Right ventricle myocardium superior (tissue), 1 donor: Measurements from ENCODE around the gene C1orf87. TPM values are rescaled to one million over a fixed set of nuclear protein-coding genes. Genes with fewer than 3 reads are reported as not detected.
A peak's percentile ranks its signal among the peaks of the same experiment; 100 is the strongest.
"Not testable (repeated sequence)": the region's sequence is repeated elsewhere in the genome, so short reads cannot be mapped to it uniquely, and the experiment has no call there.

ENCODE experiments used
- ATAC-seq: fragments of 200-7000 bp; cut with Tn5 transposase; one replicate; pipeline ENCODE4 v1.9.1; 2020; ENCODE audit warnings: mild to moderate bottlenecking; ENCODE audit not compliant: poor library complexity
- DNase-seq: peaks from one replicate; pipeline ENCODE4 v3.0.0-alpha.2; 2020
- intact Hi-C: fragments of 100-400 bp; cut with DNase I; formaldehyde crosslinking; loops from one replicate; pipeline ENCODE4 v1.11.2; 2022
- total RNA-seq: library from RNA; stranded (reverse); fragmentation: NEBNext Ultra II Directional; extraction: Animal tissue kit (Norgen Biotek cat#: 25700); gene quantifications from one replicate; pipeline ENCODE4 v1.2.1, GENCODE V29; 2021
- donor health status: DM: no; HTN: yes; CAD: no; lungs with severe emphysema.

The C1orf87 gene
- total RNA-seq, 1 donor from 2014 or later = not detected

DNA sequence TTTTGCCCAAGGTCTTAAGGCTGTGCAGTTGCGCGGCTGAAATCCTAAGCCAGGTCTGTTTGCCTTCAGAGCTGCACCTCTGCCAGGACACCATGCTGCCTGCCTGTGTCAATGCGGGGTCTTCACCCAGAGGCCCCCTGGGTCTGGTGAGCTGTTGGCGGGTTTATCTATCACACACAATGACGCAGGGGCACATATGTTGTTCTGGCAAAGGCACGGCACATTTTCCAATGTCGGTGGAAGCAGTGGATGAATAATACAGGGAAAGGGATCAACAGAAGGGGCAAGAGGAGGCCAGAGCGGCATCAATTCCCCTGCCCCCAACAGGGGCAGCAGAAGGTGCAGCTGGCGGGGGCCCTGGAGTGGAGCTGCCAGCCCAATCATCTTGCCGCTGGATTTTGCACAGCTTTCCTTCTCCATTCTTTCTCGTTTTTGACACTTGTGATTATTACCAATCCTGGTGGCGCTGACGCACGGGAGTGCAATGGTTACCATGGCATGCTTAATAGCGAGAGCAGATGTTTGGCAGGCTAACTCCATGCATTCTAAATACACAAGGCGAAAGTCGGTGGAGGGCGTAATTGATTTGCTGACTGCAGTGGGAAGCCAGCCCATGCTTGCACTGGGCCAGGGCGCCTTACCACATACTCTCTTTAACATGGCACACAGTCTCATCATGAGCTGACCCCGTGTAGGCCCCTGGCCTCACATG is 101.2 kb downstream of the C1orf87 start:
- ATAC-seq (no peak), DNase-seq (no peak)
- intact Hi-C loops = loop anchor here (10.0 kb wide), 1 partner anchor 1882 kb away; no protein-coding TSS in a partner anchor

DNA sequence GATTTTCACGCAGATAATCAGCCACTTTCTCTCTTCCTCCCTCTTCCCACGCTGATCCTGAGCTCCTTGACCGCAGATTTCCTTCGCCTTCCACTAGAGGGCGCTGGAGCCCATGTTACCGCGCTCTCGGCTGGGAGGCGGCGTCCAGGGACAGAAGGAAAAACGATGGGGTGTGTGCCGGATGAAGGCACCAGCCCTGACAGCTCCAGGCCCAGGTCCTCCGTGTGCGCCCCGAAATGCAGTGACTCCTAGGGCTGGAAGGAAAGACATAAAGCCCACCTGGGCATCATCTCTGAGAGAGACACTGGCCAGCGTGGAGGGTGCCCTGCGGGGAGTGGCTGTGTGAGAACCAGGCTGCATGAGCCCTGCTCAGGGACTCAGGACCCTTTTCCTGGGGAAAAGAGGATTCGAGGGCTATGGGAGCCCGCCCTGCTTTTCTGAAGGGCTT is 102.1 kb downstream of the C1orf87 start:
- intact Hi-C loops = loop anchor here (10.0 kb wide), 1 partner anchor 1883 kb away; no protein-coding TSS in a partner anchor
- DNase-seq (peak; percentile 75), ATAC-seq (peak; percentile 88)

DNA sequence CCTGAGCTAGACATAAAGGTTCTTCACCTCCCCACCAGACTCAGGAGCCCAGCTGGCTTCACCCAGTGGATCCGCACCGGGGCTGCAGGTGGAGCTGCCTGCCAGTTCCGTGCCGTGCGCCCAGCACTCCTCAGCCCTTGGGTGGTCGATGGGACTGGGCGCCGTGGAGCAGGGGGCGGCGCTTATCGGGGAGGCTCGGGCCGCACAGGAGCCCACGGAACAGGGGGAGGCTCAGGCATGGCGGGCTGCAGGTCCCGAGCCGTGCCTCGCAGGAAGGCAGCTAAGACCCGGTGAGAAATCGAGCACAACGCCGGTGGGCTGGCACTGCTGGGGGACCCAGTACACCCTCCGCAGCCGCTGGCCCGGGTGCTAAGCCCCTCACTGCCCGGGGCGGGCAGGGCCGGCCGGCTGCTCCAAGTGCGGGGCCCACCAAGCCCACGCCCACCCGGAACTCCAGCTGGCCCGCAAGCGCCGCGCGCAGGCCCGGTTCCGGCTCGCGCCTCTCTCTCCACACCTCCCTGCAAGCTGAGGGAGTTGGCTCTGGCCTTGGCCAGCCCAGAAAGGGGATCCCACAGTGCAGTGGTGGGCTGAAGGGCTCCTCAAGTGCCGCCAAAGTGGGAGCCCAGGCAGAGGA is 103.9 kb downstream of the C1orf87 start:
- not testable (repeated sequence) for ATAC-seq, DNase-seq
- intact Hi-C loops = loop anchor here (10.0 kb wide), 1 partner anchor 1885 kb away; no protein-coding TSS in a partner anchor

DNA sequence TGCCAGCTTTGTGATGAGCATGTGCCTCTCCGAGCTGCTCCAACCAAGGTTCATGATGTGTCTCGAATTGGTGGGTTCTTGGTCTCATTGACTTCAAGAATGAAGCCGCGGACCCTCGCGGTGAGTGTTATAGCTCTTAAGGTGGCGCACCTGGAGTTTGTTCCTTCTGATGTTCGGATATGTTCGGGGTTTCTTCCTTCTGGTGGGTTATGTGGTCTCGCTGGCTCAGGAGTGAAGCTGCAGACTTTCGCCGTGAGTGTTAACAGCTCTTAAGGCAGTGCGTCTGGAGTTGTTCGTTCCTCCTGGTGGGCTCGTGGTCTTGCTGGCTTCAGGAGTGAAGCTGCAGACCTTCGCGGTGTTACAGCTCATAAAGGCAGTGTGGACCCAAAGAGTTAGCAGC is 104.8 kb downstream of the C1orf87 start:
- intact Hi-C loops, DNase-seq, ATAC-seq: not testable (repeated sequence)

DNA sequence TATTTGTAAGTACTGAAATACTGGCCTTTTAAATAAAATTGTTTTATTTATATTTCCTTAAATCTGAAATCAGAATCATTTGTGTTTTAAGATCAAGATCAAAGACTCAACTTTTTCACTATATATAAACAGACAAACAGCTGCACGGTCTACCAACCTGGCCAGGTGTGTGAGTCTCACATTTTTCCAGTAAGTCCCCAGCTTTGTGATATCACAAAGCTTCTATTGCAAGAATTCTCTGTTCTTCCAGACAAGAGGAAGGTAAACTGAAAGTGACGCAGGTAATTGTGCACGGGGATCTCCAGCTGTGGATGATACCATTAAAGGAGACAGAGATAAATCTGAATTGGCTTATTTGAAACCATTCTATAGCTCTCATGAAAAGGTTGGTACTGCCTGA is 105.8 kb downstream of the C1orf87 start:
- DNase-seq (no peak), ATAC-seq (no peak)
- intact Hi-C loops = no loop called here

DNA sequence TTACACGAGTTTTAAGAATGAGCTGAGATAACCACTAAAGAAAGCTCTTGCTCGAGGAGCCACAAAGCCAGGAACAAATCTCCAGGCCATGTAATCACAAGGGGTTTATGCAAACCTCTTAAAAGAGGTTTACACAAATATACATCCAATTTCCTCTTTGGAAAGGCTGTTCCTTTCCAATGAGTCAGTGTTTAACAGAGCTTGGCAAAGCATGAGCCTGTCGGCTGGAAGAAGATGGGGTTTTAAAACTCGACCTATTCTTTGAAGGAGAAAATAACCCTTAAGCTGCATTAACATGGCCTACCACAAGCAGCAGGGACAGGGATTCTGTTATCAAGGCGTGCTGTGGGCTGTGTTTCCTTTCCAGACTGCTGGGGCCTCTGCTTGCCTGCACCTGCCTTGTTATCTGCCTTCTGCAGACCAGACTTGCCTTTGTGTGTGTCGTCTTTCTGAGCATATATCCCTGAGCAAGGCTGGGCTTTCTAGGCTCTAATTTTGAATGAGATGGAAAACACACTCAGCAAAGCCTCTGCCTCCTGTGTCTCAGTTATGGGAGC is 106.4 kb downstream of the C1orf87 start:
- DNase-seq = no peak
- intact Hi-C loops = no loop called here

DNA sequence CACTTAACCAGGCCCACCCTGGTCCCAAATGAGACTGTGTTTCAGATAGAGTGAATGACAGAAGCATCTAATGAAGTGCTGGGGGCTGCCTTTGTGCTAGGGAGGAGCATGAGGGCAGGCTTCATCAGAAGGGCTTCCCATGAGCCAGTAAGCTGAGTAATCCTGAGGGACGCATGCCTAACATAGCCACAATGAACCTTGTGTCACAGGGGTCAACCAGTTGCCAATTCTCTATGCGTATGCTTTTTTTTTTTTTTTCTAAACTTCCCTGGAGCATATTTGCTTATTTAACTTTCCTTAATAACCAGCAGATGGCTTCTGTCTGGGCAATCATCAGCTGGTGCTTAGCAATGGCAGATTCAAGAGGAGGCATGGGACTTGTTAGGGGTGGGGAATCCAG is 121.5 kb downstream of the C1orf87 start:
- DNase-seq (no peak), ATAC-seq (no peak)
- intact Hi-C loops = no loop called here

More for the DNA sequence above, 106.4 kb downstream of the C1orf87 start:
- no peak for ATAC-seq

DNA sequence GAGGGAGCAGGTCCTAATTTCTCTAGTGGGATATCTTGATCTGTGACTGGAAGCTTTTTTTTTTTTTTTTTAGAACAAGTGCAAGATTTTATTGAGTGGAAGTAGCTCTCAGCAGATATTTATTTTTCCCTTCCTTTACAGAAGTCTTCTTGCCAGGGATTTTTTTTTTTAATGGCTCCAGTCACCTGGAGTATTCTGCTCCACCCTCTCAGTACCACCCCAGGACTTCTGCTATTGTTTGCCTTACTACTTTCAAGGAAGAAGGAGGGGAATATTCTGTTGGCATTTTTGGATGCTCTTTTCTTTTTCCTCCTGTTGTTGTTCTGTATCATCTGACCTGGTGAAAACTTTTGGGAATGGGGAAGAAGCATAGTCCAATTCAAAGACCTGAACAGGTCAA is 123.9 kb downstream of the C1orf87 start:
- ATAC-seq = no peak
- intact Hi-C loops = loop anchor here (2.0 kb wide), 1 partner anchor 71 kb away; no protein-coding TSS in a partner anchor
- DNase-seq = no peak

DNA sequence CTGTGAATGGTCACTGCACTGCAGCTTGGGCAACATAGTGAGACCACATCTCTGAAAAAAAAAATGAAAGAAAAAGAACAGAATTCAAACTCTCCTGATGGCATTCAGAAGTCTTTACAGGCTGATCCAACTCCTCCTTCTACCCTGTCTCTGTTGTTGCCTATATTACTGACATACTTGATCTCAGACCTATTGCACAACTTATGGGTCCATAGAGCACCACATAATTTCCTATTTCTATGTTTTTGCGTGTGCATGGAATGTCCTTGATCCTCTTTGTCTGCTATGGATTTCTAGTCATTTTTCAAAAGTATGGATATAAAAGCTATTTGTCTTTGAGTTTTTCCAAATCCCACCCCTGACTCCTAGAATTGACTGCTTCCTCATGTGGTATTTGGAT is 124.6 kb downstream of the C1orf87 start:
- ATAC-seq (no peak), DNase-seq (no peak)
- intact Hi-C loops = loop anchor here (2.0 kb wide), 1 partner anchor 70 kb away; no protein-coding TSS in a partner anchor

DNA sequence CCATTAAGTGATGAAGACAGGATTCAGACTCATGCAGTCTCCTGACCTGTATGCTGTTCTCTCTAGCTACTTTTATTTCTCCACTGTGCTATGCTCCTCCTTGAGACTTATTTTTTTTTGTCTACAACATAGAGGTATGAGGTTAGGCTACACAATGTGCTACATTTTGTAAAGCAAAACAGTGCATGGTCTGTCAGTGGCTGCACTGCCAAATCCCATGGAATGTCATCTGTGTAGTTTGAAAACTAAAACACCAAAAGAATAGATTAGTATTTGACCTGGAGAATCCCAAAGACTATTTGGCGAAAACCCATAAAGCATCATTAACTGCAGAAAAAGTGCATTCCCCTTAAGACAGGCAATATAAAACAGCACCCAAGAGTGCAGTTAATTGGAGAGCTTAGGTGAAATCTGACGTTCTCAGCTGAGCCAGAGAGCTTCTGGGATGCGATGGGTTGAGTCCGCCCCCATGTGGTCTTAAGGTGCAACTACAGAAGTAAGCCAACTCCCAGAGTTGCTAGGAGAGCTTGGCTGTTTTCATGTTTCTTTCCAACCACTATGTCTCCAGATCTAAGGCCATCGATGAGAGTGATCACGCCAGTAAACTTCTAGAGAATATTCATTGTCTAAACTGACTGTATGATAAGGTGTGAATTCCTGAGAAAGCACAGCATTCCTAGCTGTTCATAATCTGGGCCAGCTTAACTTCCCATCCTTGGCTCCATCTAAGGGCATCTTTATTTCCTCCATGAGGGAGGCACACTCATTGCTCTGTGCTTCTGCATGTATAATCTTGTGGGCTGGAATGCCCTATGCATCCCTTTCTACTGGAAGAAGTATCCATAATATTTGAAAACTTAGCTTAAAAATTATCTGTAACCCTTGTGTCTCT is 126.3 kb downstream of the C1orf87 start:
- peak; percentile 92 for ATAC-seq
- peak; percentile 52 for DNase-seq
- intact Hi-C loops = no loop called here

DNA sequence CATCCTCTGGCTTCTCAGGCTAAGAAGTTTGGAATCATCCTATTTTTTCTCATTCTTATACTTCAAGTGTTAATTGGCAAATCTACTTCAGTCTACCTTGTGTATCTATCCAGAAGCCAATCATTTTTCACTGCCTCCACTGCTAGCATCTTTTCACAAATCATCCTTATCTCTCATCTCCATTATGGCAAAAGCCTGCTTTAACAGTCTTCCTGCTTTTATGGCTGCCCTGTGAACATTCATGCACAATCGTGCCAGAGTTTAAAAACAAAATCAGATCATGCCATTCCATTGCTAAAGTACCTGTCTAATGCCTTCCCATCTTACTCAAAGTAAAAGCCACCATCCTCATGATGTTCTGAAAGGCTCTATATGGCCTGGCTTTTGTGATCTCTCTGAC is 127.8 kb downstream of the C1orf87 start:
- ATAC-seq (no peak), DNase-seq (no peak)
- intact Hi-C loops = no loop called here

Other genes with a start within 250 kb of the C1orf87 start
- gene CYP2J2, start 147.0 kb downstream of the C1orf87 start, total RNA-seq = 50.6 TPM